ENCODE data around the gene DDX3X.
A peak's percentile ranks its signal among the peaks of the same experiment; 100 is the strongest.

The DDX3X gene

GRCh38 chrX:41329101-41329500 lies 4.9 kb upstream of the DDX3X start:
- DNase-seq (ENCODE audit: low read depth in 3 of 3), result no peak

GRCh38 chrX:41332005-41332404 lies 2.0 kb upstream of the DDX3X start:
- DNase-seq (ENCODE audit: low read depth in 3 of 3), result no peak

GRCh38 chrX:41332408-41333002 lies 1.5 kb upstream of the DDX3X start:
- DNase-seq (ENCODE audit: low read depth in 3 of 3), result no peak

GRCh38 chrX:41333003-41333743 lies 789 bp upstream of the DDX3X start:
- DNase-seq (ENCODE audit: low read depth in 3 of 3), result peak; percentile 61 to 84 (median 65)

GRCh38 chrX:41334363-41335197 lies 618 bp downstream of the DDX3X start:
- DNase-seq (ENCODE audit: low read depth in 3 of 3), result peak; percentile 43 to 62 (median 58)

GRCh38 chrX:41335198-41335957 lies 1.4 kb downstream of the DDX3X start:
- DNase-seq (ENCODE audit: low read depth in 3 of 3), result no peak

- DNase-seq (ENCODE audit: low read depth in 3 of 3), result no peak
Observed at GRCh38 chrX:41335958-41336331, 2.0 kb downstream of the DDX3X start.

GRCh38 chrX:41336447-41336846 lies 2.5 kb downstream of the DDX3X start:
- DNase-seq (ENCODE audit: low read depth in 3 of 3), result no peak

GRCh38 chrX:41337140-41337539 lies 3.2 kb downstream of the DDX3X start:
- DNase-seq (ENCODE audit: low read depth in 3 of 3), result no peak

GRCh38 chrX:41338436-41338835 lies 4.5 kb downstream of the DDX3X start:
- DNase-seq (ENCODE audit: low read depth in 3 of 3), result no peak

- no peak for DNase-seq (ENCODE audit: low read depth in 3 of 3)
Observed at GRCh38 chrX:41339148-41339547, 5.2 kb downstream of the DDX3X start.

- no peak for DNase-seq (ENCODE audit: low read depth in 3 of 3)
Observed at GRCh38 chrX:41344053-41344452, 10.1 kb downstream of the DDX3X start.

GRCh38 chrX:41347186-41347585 lies 13.2 kb downstream of the DDX3X start:
- DNase-seq (ENCODE audit: low read depth in 3 of 3), result no peak

- no peak for DNase-seq (ENCODE audit: low read depth in 3 of 3)
Observed at GRCh38 chrX:41348551-41348950, 14.6 kb downstream of the DDX3X start.

GRCh38 chrX:41350150-41350975 lies 16.4 kb downstream of the DDX3X start:
- DNase-seq (ENCODE audit: low read depth in 3 of 3), result no peak

- no peak for DNase-seq (ENCODE audit: low read depth in 3 of 3)
Observed at GRCh38 chrX:41350976-41351569, 17.1 kb downstream of the DDX3X start.

- DNase-seq (ENCODE audit: low read depth in 3 of 3), result no peak
Observed at GRCh38 chrX:41351923-41352322, 18.0 kb downstream of the DDX3X start.

- DNase-seq (ENCODE audit: low read depth in 3 of 3), result no peak
Observed at GRCh38 chrX:41352329-41352838, 18.4 kb downstream of the DDX3X start.

GRCh38 chrX:41353985-41354384 lies 20.0 kb downstream of the DDX3X start:
- DNase-seq (ENCODE audit: low read depth in 3 of 3), result no peak

GRCh38 chrX:41369152-41369551 lies 35.2 kb downstream of the DDX3X start:
- DNase-seq (ENCODE audit: low read depth in 3 of 3), result no peak

Measured in stimulated activated CD4-positive, alpha-beta T cell treated with anti-CD3 and anti-CD28 coated beads, TNF-alpha, amount 100 ng/mL, for 24 hours (primary cell).